HG02588 (cell line): ENCODE measurements around the gene UCMA.

Experiments used
- ATAC-seq: cut with Tn5 transposase; IDR thresholded peaks from one replicate; pipeline ENCODE4 v1.9.1; 2021; ENCODE audit warnings: mild to moderate bottlenecking, moderate library complexity; ENCODE audit not compliant: unreplicated experiment

Gene UCMA

GRCh38 chr10:13189961-13190360, 44.2 kb downstream of the UCMA start:
- ATAC-seq, result no peak

GRCh38 chr10:13188593-13188992, 45.6 kb downstream of the UCMA start:
- no peak for ATAC-seq

- no peak for ATAC-seq
Measured at GRCh38 chr10:13187135-13187534, 47.0 kb downstream of the UCMA start.

DNA sequence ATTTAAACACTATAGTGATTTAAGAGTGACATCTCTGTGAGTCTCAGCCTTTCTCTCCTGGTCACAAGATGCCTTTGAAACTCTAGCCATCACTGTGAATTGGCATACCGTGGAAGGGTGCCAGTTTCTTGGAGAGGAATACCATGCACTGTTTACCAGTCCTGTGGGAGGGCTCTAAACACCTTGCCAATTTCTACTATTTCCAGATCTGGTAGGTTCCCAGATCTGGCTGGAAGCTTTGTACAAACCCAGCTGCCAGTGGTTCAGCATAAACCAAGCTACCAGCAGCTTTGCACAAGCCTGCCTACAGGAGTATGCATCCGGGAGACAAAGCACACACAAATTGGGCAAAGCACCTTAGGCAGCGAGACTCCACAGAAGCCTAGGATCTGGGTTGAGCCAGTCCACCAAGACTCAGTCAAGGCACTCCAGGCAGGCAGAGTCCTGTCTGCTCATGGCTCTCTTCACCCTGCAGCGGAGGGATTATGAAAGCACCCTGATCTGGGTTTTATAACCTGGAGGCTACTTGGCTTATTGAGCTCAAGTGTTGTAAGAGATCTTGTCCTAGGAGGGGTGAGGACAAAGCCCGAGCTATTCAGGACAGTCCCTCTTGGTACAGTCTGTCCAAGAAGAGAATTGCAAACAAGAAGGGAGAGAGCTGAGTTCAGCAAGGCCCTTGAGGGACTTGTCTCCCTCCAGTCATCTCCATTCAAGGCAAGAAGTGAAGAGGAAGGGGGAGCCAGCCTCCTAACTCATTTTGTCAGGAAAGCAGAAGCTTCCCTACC, 49.3 kb downstream of the UCMA start:
- ATAC-seq, result no peak

GRCh38 chr10:13184276-13184675, 49.9 kb downstream of the UCMA start:
- no peak for ATAC-seq

DNA sequence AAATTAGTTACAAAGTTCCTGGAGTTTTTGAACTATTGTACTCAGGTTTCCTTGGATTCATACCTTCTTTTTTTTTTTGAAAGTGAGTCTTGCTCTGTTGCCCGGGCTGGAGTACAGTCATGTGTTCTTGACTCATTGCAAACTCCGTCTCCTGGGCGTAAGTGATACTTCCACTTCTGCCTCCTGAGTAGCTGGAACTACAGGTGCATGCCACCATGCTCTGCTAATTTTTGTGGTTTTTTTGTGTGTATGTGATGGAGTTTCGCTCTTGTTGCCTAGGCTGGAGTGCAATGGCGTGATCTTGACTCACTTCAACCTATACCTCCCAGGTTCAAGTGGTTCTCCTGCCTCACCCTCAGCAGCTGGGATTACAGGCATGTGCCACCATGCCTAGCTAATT, 50.5 kb downstream of the UCMA start:
- no peak for ATAC-seq

GRCh38 chr10:13182424-13182823, 51.8 kb downstream of the UCMA start:
- no peak for ATAC-seq

- no peak for ATAC-seq
Measured at GRCh38 chr10:13180788-13181187, 53.4 kb downstream of the UCMA start.

- ATAC-seq, result no peak
Measured at GRCh38 chr10:13173616-13174015, 60.6 kb downstream of the UCMA start.
